HPDE6-E6E7 (cell line): ENCODE measurements around the gene WDR59.
"Not testable (repeated sequence)": the region's sequence is repeated elsewhere in the genome, so short reads cannot be mapped to it uniquely, and the experiment has no call there.

ENCODE experiments used
- DNase-seq: peaks from one replicate; pipeline ENCODE4 v3.0.0; 2011; ENCODE audit warnings: missing footprints; ENCODE audit errors: extremely low spot score

The WDR59 gene, protein sequence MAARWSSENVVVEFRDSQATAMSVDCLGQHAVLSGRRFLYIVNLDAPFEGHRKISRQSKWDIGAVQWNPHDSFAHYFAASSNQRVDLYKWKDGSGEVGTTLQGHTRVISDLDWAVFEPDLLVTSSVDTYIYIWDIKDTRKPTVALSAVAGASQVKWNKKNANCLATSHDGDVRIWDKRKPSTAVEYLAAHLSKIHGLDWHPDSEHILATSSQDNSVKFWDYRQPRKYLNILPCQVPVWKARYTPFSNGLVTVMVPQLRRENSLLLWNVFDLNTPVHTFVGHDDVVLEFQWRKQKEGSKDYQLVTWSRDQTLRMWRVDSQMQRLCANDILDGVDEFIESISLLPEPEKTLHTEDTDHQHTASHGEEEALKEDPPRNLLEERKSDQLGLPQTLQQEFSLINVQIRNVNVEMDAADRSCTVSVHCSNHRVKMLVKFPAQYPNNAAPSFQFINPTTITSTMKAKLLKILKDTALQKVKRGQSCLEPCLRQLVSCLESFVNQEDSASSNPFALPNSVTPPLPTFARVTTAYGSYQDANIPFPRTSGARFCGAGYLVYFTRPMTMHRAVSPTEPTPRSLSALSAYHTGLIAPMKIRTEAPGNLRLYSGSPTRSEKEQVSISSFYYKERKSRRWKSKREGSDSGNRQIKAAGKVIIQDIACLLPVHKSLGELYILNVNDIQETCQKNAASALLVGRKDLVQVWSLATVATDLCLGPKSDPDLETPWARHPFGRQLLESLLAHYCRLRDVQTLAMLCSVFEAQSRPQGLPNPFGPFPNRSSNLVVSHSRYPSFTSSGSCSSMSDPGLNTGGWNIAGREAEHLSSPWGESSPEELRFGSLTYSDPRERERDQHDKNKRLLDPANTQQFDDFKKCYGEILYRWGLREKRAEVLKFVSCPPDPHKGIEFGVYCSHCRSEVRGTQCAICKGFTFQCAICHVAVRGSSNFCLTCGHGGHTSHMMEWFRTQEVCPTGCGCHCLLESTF

GRCh38 chr16:74984529-74985296 lies at the start of gene WDR59:
Gene WDR59 (minus strand): TSS chr16:74985123. CDS start chr16:74985017, 106 bp downstream.
- DNase-seq: peak; percentile 100

DNA sequence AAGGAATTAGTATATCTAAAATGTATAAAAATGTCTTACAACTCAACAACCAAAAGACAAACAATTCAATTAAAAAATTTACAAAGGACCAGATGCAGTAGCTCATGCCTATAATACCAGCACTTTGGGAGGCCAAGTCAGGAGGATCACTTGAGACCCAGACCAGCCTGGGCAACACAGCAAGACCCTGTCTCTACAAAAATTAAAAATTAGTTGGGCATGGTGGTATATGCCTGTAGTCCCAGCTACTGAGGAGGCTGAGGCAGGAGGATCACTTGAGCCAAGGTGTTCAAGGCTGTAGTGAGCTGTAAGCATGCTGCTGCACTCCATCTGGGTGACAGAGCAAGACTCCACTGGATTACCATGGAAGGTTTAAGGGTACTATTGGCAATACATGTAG lies 47.7 kb upstream of the WDR59 start:
- no peak for DNase-seq

DNA sequence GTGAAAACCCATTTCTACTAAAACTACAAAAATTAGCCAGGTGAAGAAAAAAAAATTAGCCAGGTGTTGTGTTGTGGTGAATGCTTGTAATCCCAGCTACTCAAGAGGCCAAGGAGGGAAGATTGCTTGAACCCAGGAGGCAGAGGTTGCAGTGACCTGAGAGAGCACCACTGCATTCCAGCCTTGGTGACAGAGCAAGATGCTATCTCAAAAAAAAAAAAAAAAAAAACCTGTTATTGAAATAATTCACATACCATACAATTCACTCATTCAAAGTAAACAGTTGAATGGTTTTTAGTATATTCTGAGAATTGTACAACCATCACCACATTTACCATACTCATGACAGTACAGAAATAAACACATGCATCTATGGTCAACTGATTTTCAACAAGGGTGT lies 44.9 kb upstream of the WDR59 start:
- no peak for DNase-seq

DNA sequence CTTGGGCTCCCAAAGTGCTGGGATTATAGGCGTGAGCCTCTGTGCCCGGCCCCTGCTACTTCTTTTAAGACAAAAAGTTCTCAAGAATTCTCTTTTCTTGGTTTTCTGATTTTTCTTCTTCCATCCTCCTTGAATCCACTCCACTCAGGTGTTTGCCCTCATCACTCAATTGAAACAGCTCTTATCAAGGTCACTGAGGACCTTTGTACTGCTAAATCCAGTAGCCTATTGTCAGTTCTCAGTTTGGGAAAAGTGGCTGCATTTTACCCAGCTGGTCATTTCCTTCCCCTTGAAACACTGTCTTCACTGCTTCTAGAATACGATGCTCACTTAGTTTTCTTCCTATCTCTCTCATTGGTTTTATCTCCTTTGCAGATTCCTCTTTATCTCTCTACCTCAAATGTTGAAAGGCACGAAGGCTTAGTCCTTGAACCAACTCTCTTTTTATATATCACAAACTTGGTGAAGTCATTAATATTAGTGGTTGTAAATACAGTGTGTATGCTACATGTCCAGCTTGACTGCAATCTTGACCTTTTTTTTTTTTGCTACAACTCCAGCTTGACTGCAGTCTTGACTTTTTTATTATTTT lies 43.7 kb upstream of the WDR59 start:
- DNase-seq: no peak

DNA sequence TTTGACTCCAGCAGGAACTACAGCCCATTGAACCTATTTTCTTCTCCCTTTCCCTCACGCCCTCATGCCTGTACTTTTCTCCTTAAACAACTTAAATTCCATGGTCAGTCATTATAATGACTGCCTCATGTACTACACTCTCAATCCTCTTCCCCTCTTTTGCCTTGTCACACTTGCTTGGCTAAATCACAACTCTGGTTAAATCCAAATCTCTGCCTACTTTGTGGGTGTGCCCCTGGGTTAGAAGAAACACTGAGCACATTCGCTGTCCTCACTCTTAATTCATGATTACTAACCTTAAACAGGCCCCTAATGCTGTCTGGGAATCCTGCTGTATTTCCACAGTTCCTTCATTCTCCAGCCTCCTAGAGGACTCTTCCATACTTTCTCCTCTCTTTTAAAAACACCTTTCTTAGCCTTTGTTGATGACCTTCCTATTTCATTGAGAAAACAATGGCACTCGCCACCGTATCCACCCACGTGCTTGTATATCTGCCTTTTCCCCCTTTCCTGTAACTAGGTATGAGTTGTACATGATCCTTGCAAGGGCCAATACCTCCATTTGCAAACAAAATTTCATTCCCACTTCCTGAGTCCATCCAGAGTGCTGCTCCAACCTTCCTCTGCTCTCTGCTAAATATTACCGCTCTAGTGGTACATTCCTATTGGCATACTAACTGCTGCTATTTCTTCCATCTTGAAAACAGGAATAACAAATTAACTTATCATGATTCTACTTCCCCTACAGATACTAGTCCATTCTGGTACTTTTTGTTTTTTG lies 42.8 kb upstream of the WDR59 start:
- DNase-seq: no peak

DNA sequence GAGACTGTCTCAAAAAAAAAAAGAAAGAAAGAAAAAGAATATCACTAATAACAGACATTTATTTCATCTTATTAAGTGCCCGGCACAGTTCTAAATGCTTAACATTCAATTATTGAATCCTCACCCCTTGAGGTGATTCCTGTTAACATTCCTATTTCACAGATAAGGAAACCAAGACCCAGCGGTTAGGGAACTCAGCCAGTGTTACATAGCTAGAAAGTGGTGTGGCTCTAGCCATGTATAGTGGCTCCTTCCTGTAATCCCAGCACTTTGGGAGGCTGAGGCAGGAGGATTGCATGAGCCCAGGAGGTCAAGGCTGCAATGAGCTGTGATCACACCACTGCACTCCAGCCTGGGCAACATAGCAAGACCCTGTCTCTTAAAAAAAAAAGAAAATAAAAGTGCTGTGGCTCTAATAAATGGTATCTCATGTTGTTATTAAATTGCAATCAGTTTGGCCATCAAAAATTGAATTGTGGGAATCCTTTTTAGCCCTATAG lies 42.0 kb upstream of the WDR59 start:
- no peak for DNase-seq

- not testable (repeated sequence) for DNase-seq
Observed at GRCh38 chr16:75026239-75026891, 41.4 kb upstream of the WDR59 start.

GRCh38 chr16:75025761-75026160 lies 40.8 kb upstream of the WDR59 start:
- DNase-seq: no peak

GRCh38 chr16:75024594-75024993 lies 39.7 kb upstream of the WDR59 start:
- no peak for DNase-seq

DNA sequence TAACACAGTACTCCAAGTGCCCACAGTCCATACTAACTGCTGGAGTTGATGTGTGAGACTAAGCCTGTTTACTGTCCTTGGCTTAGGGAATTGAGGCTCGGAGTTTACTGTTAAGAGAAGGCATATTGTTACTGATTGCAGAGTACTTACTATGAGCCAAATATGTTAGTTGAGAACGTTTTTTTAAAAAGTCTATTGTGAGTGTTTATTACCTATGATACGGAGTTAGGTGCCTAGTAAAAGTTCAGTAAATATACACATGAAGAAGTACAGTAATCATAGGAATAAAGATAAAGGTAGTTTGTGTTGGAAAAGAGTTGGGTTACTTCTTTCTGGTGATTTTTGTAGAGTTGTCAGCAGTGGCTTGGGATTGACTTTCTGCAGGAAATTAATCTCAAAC lies 39.3 kb upstream of the WDR59 start:
- no peak for DNase-seq

- no peak for DNase-seq
Observed at GRCh38 chr16:75023009-75023408, 38.1 kb upstream of the WDR59 start.

DNA sequence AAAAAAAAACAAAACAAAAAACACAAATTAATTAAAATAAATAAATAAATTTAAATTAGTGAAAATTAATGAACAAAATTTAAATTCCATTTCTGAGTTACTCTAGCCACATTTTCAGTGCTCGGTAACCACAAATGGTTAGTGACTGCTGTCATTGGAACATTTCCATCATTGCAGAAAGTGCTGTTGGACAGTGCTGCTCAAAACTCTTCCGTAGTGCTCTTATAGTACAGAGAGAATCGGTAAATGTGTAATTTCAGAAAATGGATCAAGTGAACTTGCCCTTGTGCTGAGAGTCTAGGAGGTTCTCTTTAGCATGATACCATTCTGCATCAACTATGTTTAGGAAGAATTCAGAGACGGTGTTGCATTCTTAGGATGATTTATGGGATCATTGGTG lies 37.6 kb upstream of the WDR59 start:
- no peak for DNase-seq

- no peak for DNase-seq
Observed at GRCh38 chr16:75021410-75021809, 36.5 kb upstream of the WDR59 start.

GRCh38 chr16:75019586-75019985 lies 34.7 kb upstream of the WDR59 start:
- DNase-seq: no peak

- DNase-seq: no peak
Observed at GRCh38 chr16:75019007-75019406, 34.1 kb upstream of the WDR59 start.

DNA sequence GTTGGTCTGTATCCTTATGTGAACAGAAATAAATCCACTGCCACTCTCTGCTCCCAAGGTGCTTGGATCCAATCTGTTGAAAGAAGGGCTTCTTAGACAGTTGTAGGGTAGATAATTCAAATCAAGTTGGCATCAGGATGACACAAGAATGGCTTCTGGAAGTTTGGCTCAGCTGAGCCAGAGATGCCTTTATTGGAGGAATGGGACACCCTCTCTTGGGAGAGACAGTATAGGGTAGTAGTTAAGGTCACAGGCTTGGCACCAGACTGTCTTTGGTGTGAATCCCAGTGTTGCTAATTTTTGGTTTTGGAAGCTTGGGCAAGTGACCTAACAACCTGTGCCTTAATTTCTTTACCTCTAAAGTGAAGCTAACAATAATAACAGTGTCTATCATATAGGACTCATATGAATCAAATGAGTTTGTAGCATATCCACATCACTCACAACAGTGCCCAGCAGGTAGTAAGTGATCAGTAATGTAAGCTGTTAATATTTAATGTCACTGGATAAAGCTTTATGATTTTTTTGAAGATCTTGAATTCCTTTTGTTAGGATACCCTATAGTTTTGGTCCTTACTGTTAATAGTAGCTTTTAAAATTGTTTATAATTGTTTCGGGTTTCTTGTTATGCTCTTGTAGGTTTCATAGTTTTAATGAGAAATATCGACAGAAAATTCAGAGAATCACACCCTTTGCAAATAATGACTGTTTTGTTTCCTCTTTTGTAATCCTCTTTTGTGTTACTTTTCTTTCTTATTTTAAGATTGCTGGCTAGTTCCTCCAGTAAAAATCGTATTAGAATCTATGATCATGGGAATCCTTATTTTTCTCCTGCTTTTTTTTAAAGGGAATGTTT lies 33.0 kb upstream of the WDR59 start:
- DNase-seq: no peak

DNA sequence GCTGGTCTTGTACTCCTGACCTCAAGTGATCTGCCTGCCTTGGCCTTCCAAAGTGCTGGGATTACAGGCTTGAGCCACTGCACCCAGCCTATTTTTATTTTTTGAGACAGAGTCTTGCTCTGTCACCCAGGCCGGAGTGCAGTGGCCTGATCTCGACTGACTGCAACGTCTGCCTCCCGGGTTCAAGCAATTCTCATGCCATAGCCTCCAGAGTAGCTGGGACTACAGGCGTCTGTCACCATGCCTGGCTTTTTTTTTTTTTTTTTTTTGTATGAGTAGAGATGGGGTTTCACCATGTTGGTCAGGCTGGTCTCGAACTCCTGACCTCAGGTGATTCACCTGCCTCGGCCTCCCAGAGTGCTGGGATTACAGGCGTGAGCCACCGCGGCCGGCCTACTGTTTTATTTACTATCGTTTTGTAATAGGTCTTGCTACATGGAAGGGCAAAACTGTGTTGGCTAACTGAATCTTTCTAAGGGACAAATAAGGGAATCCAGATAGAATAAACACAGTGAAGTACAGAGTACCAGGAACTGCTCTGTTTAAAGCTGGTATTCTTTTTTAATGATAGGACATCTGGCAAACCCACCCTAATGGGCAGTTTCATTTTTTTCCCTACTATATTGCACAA lies 31.6 kb upstream of the WDR59 start:
- not testable (repeated sequence) for DNase-seq

DNA sequence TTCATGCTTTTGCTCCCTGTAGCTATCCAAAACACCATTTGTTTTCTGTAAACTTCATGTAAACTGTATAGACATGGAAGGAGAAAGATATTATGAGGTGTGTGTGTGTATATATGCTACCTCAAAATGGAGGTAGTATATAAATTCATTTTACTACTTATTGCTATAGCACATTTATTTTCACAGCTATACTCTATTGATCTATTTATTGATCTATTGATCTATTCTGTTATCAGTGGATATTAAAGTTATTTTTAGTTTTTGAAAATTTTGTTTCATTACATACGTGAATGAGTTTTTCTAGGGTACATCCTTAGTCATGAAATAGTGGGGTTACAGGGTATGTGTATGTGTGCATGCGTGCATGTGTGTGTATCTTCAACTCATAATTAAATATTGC lies 29.4 kb upstream of the WDR59 start:
- DNase-seq: no peak

GRCh38 chr16:75013123-75013522 lies 28.2 kb upstream of the WDR59 start:
- not testable (repeated sequence) for DNase-seq
